Measurements from ENCODE around the gene OR4K13.

The OR4K13 gene

GRCh38 chr14:20035938-20036337 is at the start of gene OR4K13:
TSS of gene OR4K13 (minus strand) at chr14:20036038. CDS start at chr14:20034758, 1,280 bp downstream.
- no peak for DNase-seq

- DNase-seq = no peak
Measured at GRCh38 chr14:20059745-20060144, 23.9 kb upstream of the OR4K13 start, which contains the start of gene OR4L1. TSS of gene OR4L1 (plus strand) at chr14:20060045. CDS start at chr14:20060045, 0 bp downstream.

GRCh38 chr14:20048202-20048601 is 12.4 kb upstream of the OR4K13 start:
- DNase-seq = no peak

GRCh38 chr14:20044243-20044642 is 8.4 kb upstream of the OR4K13 start:
- DNase-seq = no peak

GRCh38 chr14:20035449-20035848 is 389 bp downstream of the OR4K13 start:
- DNase-seq = no peak

GRCh38 chr14:20031058-20031457 is 4.8 kb downstream of the OR4K13 start:
- no peak for DNase-seq

GRCh38 chr14:20019257-20019865 is 16.5 kb downstream of the OR4K13 start, which contains the start of gene OR4K14:
TSS of gene OR4K14 (minus strand) at chr14:20019307. CDS start at chr14:20015193, 4,114 bp downstream.
- DNase-seq = no peak

DNA sequence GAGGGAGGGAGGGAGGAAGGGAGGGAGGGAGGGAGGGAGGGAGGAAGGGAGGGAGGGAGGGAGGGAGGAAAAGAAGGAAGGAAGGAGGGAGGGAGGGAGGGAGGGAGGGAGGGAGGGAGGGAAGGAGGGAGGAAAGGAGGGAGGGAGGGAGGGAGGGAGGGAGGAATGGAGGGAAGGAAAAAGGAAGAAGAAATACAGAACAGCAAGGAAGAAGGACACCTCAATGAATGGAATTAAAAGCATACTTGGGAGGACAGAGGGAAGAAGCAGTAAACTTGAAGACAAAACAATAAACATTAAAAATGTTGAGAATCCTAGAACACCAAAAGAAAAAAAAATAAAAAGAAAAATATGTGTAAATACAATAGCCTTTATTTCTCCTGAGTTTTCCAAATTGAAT is 27.7 kb downstream of the OR4K13 start:
- no peak for DNase-seq

- DNase-seq = no peak
Measured at GRCh38 chr14:20002319-20002718, 33.5 kb downstream of the OR4K13 start.

DNA sequence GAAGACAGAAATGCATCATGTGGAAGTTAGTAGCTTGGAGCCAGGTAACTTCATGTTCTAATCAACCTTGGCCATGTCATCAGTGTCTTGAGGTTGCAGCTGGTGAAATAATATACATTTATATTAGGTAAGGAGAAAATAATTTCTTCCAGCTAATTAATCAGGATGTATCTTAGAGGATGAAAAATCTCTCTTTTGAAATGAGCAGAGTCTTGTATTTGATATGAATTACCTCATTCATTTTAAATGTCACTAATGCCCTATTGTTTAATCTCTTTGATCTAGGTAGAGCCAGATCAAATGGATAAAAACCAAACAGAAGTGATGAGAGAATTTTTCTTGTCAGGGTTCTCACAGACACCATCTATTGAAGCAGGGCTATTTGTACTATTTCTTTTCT is 34.0 kb downstream of the OR4K13 start, which contains the start of gene OR4Q2:
Gene OR4Q2 (plus strand): TSS at position 301 of the 400 bp plus-strand sequence.
- no peak for DNase-seq

DNA sequence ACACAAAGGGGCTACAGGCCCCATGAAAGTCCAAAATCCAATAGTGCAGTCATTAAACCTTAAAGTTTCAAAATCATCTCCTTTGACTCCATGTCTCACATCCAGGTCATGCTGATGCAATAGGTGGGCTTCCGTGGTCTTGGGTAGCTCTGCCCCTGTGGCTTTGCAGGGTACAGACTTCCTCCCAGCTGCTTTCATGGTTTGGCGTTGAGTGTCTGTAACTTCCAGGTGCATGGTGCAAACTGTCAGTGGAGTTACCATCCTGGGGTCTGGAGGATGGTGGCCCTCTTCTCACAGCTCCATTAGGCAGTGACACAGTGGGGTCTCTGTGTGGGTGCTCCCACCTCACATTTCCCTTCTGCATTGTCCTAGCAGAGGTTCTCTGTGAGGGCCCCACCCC is 42.4 kb downstream of the OR4K13 start:
- DNase-seq = no peak
